ENCODE results near the gene PRLH. TPM values are rescaled to one million over a fixed set of nuclear protein-coding genes. Genes with fewer than 3 reads are reported as not detected.

The PRLH gene
- total and polyA plus RNA-seq, 3 donors from 2014 or later = not detected

DNA sequence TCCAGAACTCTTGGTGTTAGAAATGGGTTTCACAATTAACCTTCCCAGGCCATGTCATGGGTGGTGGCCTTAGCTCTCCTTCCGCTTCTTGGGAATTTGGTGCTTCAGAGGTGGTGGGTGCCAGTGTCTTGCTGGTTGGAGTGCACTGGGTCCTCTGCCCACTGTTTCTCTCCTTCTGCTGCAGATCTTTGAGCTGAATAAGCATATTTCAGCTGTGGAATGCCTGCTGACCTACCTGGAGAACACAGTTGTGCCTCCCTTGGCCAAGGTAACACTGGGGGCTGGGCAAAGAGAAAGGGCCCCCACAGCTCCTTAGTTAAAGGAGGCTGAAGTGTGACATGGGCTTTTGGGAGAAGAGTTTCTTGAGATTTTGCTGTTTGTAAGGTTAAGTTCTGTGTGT lies 32.0 kb upstream of the PRLH start:
- TF ChIP-seq POLR2A (IDR thresholded peaks at IDR 0.05) = no peak
- no peak for TF ChIP-seq CTCF (IDR thresholded peaks at IDR 0.05)
- Histone ChIP-seq H3K4me1 (no peaks in the 10 kb centered on the region), H3K4me3 (no peak overlapping the region), H3K36me3 (ENCODE audit: low read depth, missing control alignments) (no peaks in the 10 kb centered on the region), H3K27me3 (no peaks in the 10 kb centered on the region), H3K27ac (no peak overlapping the region), H3K9me3 (no peaks in the 10 kb centered on the region)
- intact Hi-C loops (cut with DNase I; ENCODE audit: low total_unique reads) = no loop called here
- DNase-seq = no peak
- 100% methylated on average over 1 of the region's 1 CpG for WGBS, 2 donors

DNA sequence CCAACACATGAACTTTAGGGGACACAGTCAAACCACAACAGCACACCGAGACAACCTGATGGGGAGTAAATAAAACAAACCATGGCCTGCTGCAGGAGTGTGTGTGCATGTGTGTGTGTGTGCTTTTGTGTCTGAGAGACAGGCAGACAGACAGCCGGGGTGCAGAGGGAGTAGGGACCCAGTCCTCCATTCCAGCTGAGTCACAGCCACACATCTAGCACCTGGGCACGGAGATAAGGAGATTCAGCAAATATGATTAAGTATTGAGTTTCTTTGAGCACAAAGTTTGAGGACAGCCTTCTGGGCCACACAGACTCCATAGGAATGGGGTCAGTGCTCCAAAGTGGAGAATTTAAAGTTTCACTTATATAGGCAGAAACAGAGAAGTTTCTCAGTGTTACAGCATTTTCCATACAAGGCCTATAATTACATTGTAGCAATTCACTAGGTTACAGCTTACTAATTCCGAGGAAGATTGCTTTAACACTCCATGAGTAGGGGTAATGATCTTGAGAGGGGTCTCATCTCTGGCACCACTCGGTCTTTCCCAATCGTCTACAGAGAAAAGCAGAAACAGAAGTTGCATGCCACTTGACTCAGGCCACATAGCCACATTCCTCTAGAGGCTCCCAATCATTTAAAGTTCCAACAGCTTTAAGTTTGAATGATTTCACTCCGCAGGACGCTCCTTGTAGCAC lies 30.8 kb upstream of the PRLH start:
- H3K27ac ChIP-seq = no peak overlapping the region
- DNase-seq = no peak
- intact Hi-C loops (cut with DNase I; ENCODE audit: low total_unique reads) = no loop called here
- H3K4me3 ChIP-seq = no peak overlapping the region
- H3K9me3 ChIP-seq = no peaks in the 10 kb centered on the region
- TF ChIP-seq CTCF (IDR thresholded peaks at IDR 0.05) (no peak), POLR2A (IDR thresholded peaks at IDR 0.05) (no peak)
- no peaks in the 10 kb centered on the region for H3K27me3 ChIP-seq
- H3K4me1 ChIP-seq = peaks cover 8% of the 10 kb centered on the region
- no peaks in the 10 kb centered on the region for H3K36me3 ChIP-seq (ENCODE audit: low read depth, missing control alignments)
- 89 to 93% methylated on average over 8 of the region's 8 CpGs for WGBS, 2 donors

- 58 to 90% methylated on average over 5 of the region's 5 CpGs for WGBS, 2 donors
Observed at GRCh38 chr2:237536083-237536415, 30.3 kb upstream of the PRLH start.

GRCh38 chr2:237536617-237537016 lies 29.8 kb upstream of the PRLH start:
- no peaks in the 10 kb centered on the region for H3K9me3 ChIP-seq
- H3K4me3 ChIP-seq = no peak overlapping the region
- no peaks in the 10 kb centered on the region for H3K27me3 ChIP-seq
- peaks cover 17% of the 10 kb centered on the region for H3K4me1 ChIP-seq
- H3K27ac ChIP-seq = no peak overlapping the region
- TF ChIP-seq CTCF (IDR thresholded peaks at IDR 0.05) = no peak
- no peak for TF ChIP-seq POLR2A (IDR thresholded peaks at IDR 0.05)
- no peak for DNase-seq
- intact Hi-C loops (cut with DNase I; ENCODE audit: low total_unique reads) = no loop called here
- no peaks in the 10 kb centered on the region for H3K36me3 ChIP-seq (ENCODE audit: low read depth, missing control alignments)
- 87 to 91% methylated on average over 7 to 9 of the region's 9 CpGs for WGBS, 2 donors

More at GRCh38 chr2:237536083-237536415, 30.3 kb upstream of the PRLH start:
- peaks cover 13% of the 10 kb centered on the region for H3K4me1 ChIP-seq
- H3K27me3 ChIP-seq = no peaks in the 10 kb centered on the region
- no peak for DNase-seq
- TF ChIP-seq POLR2A (IDR thresholded peaks at IDR 0.05) = no peak
- TF ChIP-seq CTCF (IDR thresholded peaks at IDR 0.05) = no peak
- H3K36me3 ChIP-seq (ENCODE audit: low read depth, missing control alignments) = no peaks in the 10 kb centered on the region
- no peak overlapping the region for H3K4me3 ChIP-seq
- intact Hi-C loops (cut with DNase I; ENCODE audit: low total_unique reads) = no loop called here
- H3K9me3 ChIP-seq = no peaks in the 10 kb centered on the region
- no peak overlapping the region for H3K27ac ChIP-seq
